ENCODE measurements around the gene TNNI3K.

TNNI3K gene

GRCh38 chr1:74316302-74316701 lies 81.1 kb downstream of the TNNI3K start:
- DNase-seq: no peak

DNA sequence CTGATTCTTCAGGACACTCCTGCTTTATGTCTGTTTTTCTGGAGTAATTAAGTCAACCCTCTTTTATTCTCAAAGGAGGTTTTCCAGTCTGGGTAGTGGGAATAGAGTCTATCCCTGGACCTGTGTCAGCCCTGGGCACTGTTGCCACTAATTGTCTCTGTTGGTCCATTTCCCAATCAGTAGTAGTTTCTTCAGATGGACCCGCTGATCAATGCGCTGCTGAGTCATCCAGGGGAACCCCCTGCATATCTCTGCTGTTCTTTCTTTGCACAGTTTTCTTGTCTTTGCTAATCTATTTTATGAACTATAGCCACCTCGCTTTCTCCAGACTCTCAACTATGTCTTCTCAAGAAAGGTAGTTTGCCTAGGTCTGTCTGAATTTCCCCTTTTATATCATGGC lies 82.5 kb downstream of the TNNI3K start:
- DNase-seq: no peak

GRCh38 chr1:74323937-74324473 lies 88.8 kb downstream of the TNNI3K start:
- DNase-seq: no peak

DNA sequence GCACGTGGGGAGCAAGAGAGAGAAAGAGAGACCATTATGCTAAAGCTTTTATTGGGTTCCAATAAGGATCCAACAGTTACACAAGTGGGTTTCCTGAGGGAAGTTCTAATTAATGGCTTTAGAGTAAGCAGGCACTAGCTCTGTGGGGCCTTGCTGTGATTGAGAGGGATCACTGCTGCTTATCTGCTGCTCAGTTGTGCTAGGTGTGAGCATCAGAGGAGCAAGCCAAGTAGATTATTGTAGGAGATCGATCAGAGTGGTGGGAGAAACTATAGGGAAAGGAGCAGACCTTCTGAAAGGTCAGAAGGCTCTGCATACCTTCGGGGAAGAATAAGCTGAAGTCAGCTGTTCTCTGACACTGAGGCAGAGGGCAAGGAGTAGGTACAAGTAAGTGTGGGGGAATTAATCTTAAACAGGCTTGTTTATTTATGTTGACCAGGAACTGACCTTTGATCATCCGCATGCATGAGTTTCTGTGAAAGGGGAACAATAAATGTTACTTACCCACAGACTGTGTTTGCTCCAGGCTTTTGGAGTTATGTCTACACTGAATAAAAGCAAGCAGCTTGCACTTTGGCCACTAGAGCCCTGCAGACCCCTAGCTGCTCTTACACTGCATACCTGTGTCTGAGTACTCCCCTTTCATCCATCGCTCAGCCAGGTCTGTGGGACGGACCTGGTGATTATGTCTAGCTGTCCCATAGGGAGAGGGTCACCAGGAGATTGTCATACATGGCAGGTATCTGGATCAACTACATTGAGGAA lies 89.7 kb downstream of the TNNI3K start:
- DNase-seq: no peak

DNA sequence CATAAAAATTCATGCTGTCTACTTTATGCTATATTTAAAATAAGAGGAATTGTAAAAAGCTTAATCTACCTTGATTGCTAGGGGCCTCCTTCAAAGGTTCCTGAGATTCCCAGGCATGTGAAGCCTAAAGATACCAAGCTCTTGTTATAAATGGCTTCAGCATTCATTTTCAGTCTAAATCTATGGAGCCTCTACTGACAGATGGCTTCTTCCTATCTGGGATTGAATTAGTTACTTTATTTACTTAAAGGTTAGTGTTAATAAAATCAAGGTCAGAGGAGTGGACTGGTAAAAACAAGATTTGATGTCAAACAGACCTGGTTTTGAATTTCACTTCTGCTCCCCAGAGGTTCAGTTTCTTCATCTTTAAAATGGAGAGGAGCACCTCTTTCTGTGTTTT lies 93.7 kb downstream of the TNNI3K start:
- no peak for DNase-seq

DNA sequence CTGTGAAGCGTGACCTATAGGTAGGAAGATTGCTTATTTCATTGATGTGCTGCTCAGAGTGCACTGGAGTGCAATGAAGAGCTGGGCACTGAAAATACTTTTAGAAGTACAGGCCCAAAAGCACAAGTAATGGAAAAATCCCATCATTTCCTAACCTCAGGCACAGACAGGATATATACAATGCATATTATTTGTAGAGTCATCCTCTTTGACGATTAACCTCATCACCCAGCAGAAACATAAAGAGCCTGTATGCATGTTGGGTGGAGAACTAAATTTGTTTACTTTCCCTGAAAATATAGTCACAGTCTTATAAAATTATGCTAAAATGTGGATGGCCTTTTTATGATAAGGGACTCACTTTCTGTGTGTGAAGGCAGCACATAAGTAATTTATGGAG lies 98.1 kb downstream of the TNNI3K start:
- DNase-seq: no peak

DNA sequence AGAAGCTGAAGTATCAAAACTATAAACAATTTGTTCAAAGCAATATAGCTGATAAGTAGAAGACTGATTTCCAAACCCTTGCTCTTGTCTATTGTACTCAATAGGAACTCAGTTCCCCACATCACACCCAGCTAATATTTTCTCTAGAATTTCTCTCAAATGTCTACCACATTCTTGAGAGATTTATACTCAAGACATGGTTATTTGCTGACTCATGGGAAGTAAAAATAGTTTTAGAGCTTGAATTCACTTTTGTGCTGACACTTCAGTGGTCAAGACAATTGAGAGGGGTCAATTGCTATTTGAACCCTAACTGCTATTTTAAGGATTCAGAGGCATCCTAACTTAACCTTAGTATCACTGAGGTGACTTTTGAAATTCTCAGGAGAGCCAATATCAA lies 99.0 kb downstream of the TNNI3K start:
- no peak for DNase-seq

DNA sequence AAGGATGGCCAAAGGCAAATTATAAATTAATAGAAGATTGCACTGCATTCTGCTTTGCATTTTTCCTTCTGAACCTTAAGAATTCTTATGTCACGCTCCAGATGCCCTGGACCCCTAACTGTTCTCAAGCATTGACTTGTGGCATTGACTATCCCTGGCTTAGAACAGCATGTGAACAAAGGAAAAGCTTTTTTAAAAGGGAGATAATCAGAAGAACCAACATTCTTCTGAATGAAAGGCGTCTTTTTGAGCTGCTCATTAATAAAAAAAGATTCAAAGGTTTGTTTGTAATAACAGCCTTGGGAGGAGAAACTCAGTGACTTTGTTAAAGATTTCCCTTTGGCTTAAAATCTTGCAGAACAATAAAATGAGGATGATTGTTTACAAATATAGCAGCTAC lies 105.5 kb downstream of the TNNI3K start:
- DNase-seq: no peak

GRCh38 chr1:74341702-74342339 lies 106.6 kb downstream of the TNNI3K start:
- no peak for DNase-seq

DNA sequence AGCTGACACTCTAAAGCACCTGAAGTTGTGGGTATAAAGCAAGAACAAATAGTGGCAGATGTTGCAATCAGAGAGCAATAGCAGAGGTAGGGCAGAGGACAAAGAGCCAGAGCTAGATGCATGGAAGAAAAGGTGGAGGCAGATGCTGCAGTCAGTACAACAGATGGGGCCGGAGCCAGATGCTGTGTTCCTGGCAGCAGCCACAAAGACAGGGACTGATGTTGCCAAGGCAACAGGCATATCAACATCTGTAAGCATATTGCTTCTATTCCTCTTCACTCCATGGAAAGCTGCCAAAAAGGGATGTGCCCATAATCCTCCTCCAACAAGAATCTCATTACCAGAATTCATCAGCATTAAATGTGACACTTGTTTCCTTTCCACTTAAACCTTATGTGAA lies 108.0 kb downstream of the TNNI3K start:
- DNase-seq: no peak

- DNase-seq: no peak
These were observed 109.2 kb downstream of the TNNI3K start for GRCh38 chr1:74344387-74344786.

- no peak for DNase-seq
These were observed 121.3 kb downstream of the TNNI3K start for GRCh38 chr1:74356493-74356892.

GRCh38 chr1:74357150-74357549 lies 122.0 kb downstream of the TNNI3K start:
- DNase-seq: no peak

DNA sequence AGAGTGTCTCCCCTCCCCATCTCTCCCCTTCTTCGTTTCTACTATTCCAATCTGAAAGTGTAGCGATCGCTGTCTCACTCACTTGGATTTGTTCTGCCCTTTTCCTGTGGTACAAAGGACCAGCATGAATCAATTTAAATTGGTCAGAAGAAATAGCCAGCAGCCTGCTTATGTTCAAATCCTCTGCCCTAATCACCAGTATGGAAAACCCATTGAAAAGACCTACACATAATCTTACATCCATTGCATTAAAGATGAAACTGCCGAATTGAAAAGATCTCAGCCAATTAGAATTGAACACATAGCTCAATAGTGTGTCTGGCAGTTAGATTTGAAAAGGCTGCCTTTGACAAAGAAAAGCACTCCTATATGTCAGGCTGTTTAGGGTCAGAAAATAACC lies 122.6 kb downstream of the TNNI3K start:
- no peak for DNase-seq

- DNase-seq: no peak
These were observed 127.5 kb downstream of the TNNI3K start for GRCh38 chr1:74362691-74363090.

DNA sequence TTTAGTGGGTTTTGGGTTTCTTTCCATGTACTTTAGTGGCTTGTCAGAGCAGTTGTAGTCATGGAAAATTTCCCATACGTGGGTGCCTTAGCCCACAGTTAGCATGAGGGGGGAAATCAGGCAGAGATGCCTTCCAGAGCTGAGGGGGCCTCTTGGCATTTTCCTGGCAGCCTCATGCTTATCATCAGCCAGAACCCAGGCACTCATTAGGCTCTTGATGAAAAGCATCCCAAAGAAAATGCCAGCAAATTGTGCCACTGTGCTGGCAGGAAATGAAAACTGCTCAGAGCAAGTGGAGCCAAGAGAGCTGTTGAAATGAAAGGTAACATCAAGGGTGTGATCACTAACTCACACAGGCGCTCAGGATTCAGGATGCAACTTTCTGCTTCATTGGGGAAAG lies 128.0 kb downstream of the TNNI3K start:
- no peak for DNase-seq

DNA sequence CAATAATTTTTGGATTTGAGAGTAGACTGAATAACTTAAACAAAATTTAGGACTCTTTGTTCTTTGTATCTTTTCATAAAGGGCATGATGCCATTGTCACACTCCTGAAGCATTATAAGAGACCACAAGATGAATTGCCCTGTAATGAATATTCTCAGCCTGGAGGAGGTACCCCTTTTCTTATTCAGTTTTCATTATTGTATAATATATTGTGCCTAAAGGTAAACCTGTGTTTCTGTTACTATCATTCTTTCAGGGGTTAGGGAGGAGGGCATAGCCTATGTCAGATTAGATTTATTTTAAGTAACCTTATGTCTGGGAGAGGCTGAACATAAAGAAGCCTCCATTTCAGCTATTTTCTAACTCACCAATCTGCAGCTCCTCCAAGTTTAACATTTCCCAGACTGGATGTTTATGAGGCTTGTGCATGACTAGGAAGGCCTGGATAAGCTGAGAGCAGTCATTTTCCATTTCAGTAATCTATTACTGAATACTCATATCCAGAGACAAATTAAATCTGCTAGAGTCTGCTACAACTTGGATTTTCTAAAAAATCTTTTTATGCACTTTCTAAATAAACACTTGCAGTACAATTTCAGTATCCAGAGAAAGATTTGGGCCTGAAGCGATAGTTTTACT lies 132.1 kb downstream of the TNNI3K start:
- no peak for DNase-seq

GRCh38 chr1:74368335-74368734 lies 133.1 kb downstream of the TNNI3K start:
- DNase-seq: no peak

- DNase-seq: no peak
These were observed 140.2 kb downstream of the TNNI3K start for GRCh38 chr1:74375376-74375775.

DNA sequence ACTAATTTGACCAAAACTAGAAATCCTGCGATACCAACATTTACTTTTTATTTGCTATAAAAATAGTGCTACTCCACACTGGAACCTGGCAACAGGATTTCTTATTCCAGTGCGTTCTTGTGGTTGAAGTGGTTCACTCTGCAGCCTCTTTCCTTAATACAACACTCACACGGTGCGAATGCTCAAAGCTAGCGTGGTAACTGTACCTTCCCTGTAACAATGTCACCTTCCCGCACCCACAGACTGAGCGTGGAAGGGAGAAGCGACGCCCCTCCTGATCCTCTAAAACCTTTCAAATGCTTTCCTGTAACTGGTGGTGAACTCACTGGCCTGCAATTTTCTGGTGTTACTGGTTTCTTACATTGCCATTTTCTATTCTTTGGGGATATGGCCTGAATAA lies 145.1 kb downstream of the TNNI3K start:
- no peak for DNase-seq

GRCh38 chr1:74388855-74389254 lies 153.7 kb downstream of the TNNI3K start:
- DNase-seq: no peak

DNA sequence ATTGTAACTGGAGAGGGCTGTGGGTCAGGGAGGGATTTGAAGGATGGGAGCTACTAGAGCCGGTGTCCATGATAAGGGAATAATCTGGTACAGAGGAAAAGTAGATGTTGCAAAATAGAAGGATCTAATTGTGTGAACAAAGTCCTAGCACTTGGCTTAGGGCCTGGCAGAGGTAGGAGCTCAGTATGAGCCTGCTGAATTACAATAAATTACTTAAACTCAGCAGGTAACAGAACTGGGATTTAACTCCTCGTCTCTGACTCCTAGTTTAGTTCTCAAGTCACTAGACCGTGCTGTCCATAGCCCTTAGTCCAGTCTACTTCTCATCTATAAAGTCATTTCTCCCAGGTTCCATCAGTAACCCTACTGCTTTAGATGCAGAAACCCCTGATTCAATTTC lies 157.0 kb downstream of the TNNI3K start:
- no peak for DNase-seq

DNA sequence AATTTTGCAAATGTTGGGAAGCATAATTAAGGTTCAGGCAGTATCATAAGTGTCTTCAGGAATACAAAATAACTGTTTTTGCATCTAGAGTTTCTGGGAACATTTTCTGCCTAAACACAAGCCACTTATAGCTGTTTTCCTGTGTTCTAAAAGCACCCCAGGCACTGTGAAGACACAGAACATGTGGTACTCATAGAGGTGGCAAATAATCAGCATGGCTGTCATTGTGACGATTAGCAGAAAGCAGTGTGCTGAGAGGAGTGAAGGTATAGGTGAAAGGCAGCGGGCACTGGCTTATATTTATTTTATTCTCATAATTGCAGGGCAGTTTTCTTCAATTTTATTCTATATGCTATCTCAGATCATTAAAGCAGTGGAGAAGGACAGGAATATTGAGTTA lies 157.7 kb downstream of the TNNI3K start:
- DNase-seq: no peak

GRCh38 chr1:74395571-74395970 lies 160.4 kb downstream of the TNNI3K start:
- DNase-seq: no peak

All from CD4-positive, alpha-beta T cell treated with Interleukin-17A for 4 hours (primary cell).